Fibroblast of lung (primary cell): ENCODE data around the gene PPP2R2D.

Experiments used
- CTCF ChIP-seq, 2 donors: IDR thresholded peaks in 1 of 2; conservative IDR thresholded peaks in 1 of 2; 1 replicate in 1 of 2; 2 replicates in 1 of 2; pipeline ENCODE4 v1.5.1; 2011 to 2012; ENCODE audit warnings: low read length in 2 of 2, control low read depth in 1 of 2, inconsistent platforms in 1 of 2, low read depth in 1 of 2, mild to moderate bottlenecking in 1 of 2
- EZH2 ChIP-seq: IDR thresholded peaks from 2 replicates; pipeline ENCODE4 v1.5.1; 2012; ENCODE audit warnings: low read length, control low read depth, mild to moderate bottlenecking; ENCODE audit errors: missing control alignments

GRCh38 chr10:131974034-131974817, 73.4 kb downstream of the PPP2R2D start:
- no peak for TF ChIP-seq CTCF (conservative IDR thresholded peaks at IDR 0.05 in 1 of 2, IDR thresholded peaks at IDR 0.05 in 1 of 2; ENCODE audit: low read depth in 1 of 2, low read length in 2 of 2)
- TF ChIP-seq EZH2: no peak
